GM18951 (cell line): Measurements from ENCODE around the gene CPN1.
"Not testable (repeated sequence)": the region's sequence is repeated elsewhere in the genome, so short reads cannot be mapped to it uniquely, and the experiment has no call there.

Source experiments
- POLR2A ChIP-seq: IDR thresholded peaks from 4 replicates; pipeline ENCODE4 v1.6.1; 2011; ENCODE audit warnings: mild to moderate bottlenecking; ENCODE audit not compliant: insufficient read length, insufficient read depth; ENCODE audit errors: extremely low read depth
- in situ Hi-C: fragments of 300-500 bp; cut with MboI; formaldehyde crosslinking; loops from one replicate; pipeline ENCODE4 v1.12.0; 2022; ENCODE audit warnings: low sequenced_read_pairs, mixed read lengths, inconsistent platforms; ENCODE audit not compliant: unreplicated experiment

CPN1 gene

GRCh38 chr10:100025576-100025975, 56.1 kb downstream of the CPN1 start:
- no peak for TF ChIP-seq POLR2A
- in situ Hi-C loops, result no loop called here

DNA sequence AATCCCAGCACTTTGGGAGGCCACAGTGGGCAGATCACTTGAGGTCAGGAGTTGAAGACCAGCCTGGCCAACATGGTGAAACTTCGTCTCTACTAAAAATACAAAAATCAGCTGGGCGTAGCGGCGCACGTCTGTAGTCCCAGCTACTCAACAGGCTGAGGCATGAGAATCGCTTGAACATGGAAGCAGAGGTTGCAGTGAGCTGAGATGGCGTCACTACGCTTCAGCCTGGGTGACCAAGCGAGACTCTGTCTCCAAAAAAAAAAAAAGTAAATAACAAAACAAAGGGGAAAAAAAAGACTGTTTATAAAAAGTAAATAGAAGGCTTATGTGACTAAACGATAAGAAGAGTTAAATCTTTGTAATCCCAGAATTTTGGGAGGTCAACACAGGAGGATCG, 56.9 kb downstream of the CPN1 start:
- in situ Hi-C loops, result no loop called here
- TF ChIP-seq POLR2A, result no peak

GRCh38 chr10:100022403-100022802, 59.3 kb downstream of the CPN1 start:
- no peak for TF ChIP-seq POLR2A
- in situ Hi-C loops, result no loop called here

GRCh38 chr10:100021322-100021721, 60.3 kb downstream of the CPN1 start:
- in situ Hi-C loops, result no loop called here
- no peak for TF ChIP-seq POLR2A

GRCh38 chr10:100020886-100021253, 60.8 kb downstream of the CPN1 start:
- TF ChIP-seq POLR2A, result no peak
- in situ Hi-C loops, result no loop called here

GRCh38 chr10:100020142-100020885, 61.4 kb downstream of the CPN1 start:
- in situ Hi-C loops, result no loop called here
- no peak for TF ChIP-seq POLR2A

DNA sequence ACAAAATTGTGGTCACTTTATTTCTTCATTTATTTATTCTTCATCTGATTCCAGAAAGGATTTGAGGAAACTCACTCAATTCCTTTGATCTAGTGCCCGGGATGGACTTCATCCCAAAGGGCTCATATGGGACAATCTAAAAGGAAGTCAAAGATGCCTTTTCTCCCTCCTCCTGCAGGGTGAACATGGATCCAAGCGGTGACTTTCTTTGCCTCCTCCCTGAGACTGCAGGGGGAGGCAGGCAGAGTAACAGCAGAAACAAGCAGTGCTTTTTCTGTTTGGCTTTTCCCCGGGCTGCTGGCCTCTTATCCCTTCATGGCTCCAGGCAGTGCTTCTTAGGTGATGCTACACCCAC, 61.9 kb downstream of the CPN1 start:
- no peak for TF ChIP-seq POLR2A
- in situ Hi-C loops, result no loop called here

GRCh38 chr10:100014071-100014762, 67.5 kb downstream of the CPN1 start:
- TF ChIP-seq POLR2A, result no peak
- in situ Hi-C loops, result no loop called here

DNA sequence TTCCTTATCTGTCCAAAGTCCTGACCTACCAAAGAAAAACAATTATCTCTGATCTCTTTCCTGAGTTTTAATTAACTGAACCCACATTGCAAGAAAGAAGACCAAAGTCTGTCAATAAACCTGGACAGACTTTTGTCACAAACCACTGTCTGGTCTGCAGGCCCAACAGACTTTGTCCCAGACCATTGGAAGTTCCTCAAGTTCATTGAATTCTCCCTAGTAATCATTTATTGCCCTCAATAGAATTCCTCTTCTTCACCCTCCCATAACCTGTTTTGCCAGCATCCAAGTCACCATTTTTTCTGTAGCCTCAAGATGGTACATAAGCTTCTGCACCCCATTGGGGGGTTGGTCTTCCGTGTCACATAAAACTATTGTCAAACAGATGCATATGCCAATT, 68.0 kb downstream of the CPN1 start:
- TF ChIP-seq POLR2A, result no peak
- in situ Hi-C loops, result no loop called here

GRCh38 chr10:100011906-100012305, 69.8 kb downstream of the CPN1 start:
- in situ Hi-C loops, result not testable (repeated sequence)

DNA sequence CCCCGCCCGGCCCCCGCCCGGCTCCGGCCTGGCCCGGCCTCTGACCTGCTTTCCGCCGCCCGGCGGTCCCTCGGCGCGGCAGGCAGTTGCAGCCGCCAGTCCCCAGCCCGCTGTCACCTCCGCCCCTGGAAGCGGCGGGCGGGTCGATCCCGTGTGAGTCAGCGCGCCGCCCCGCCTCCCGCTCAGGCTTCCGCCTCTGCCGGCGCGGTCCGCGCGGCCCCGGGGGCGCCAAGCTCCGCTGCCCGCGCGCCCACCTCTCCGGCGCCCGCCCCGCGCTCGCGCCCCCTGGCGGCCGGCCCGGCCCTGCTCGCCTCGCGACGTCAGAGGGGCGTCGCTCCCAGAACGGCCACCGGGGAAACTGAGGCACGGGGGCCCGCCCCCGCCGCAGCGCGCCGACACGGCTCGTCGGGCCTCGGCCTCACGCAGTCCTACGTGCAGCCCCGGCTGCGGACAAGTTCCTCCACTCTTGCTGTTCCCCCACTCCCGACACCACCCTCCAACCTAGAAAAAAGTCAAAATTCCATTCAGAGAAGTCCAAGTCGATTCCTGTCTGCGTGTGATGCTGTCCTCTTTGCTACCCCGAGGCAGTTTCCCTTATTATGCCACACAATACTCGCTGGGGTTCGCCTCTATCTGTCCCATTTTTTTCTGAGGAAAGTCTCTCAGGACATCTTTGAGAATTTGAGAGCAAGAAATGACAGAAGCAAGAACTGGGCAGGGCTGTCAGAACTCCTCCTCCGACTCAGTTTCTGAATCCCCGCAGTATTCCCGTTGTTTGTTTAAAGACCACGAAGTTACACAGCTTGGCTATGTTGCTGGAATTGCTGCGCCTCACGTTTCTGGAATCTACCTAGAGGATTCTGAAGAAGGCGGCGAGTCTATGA, 71.6 kb downstream of the CPN1 start, which contains the start of gene DNMBP:
Gene DNMBP, minus strand, starts transcription at position 155 of the 884 bp plus-strand sequence. CDS start 37,823 bp downstream, outside the sequence.
- in situ Hi-C loops, result no loop called here
- peak; percentile 59 for TF ChIP-seq POLR2A

GRCh38 chr10:100009283-100009792, 72.3 kb downstream of the CPN1 start:
- no peak for TF ChIP-seq POLR2A
- in situ Hi-C loops, result no loop called here

DNA sequence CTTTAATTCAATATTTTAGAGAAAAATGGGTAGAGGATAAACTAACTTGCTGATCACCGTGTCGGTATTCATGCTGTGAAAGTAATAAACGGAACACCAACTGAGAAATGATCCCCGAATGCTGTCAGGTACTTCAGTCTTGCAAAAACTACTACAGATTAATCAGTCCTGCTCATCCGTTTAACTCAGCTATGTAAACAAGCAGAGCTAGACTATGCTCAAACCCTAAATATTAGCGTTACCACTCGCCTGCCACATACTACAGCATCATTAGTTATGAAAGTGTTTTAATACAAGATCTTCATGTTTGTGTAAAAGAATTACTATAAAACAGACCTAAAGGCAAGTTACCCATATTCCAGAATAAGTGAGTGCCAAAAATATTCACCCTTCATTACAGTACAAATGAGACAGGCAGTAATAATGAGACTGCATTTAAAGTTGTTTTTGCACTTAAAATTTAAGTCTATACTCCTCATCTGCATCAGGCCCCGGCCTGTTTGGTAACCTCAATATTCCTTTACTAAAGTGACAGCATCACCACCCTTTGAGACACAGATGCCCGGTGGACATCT, 72.9 kb downstream of the CPN1 start:
- no peak for TF ChIP-seq POLR2A

DNA sequence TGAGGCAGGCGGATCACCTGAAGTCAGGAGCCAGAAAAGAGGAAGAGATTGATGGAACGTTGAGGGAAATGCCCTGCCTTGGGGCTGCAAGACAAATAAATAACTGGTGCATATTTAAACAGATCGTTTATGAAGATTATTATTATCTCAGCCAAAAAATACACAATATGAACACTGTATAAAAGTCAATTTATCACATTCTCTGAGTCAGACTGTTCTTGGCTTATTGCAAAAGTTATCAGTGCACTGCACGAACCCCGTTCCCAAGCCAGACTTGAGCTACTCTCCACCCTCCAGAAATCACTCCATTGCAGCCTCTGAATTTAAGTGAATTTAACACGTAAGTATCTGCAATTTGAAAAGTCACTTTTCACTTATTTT, 73.5 kb downstream of the CPN1 start:
- in situ Hi-C loops, result no loop called here
- no peak for TF ChIP-seq POLR2A

More for the DNA sequence above, 72.9 kb downstream of the CPN1 start:
- in situ Hi-C loops, result no loop called here
